Spinal cord (tissue), 10 donors: ENCODE results near the gene APCDD1. TPM values are rescaled to one million over a fixed set of nuclear protein-coding genes. Genes with fewer than 3 reads are reported as not detected.

Experiments
- DNase-seq, 6 donors: peaks; one replicate each; pipeline versions ENCODE4 v3.0.0 to v3.0.0-alpha.2; 2013 to 2015; ENCODE audit warnings: low spot score in 6 of 6, low read depth in 4 of 6
- H3K27ac ChIP-seq: one replicate; pipeline ENCODE4 v1.5.1; 2013; ENCODE audit warnings: low read depth, low read length, control low read depth
- H3K27me3 ChIP-seq: one replicate; pipeline ENCODE4 v1.6.1; 2013; ENCODE audit warnings: low read length; ENCODE audit not compliant: control insufficient read depth, insufficient read depth
- H3K36me3 ChIP-seq: one replicate; pipeline ENCODE4 v1.6.1; 2013; ENCODE audit warnings: low read length; ENCODE audit not compliant: control insufficient read depth, insufficient read depth
- H3K4me1 ChIP-seq: one replicate; pipeline ENCODE4 v1.6.1; 2013; ENCODE audit warnings: low read length; ENCODE audit not compliant: control insufficient read depth, insufficient read depth
- H3K4me3 ChIP-seq: one replicate; pipeline ENCODE4 v1.5.1; 2013; ENCODE audit warnings: low read depth, low read length, control low read depth
- H3K9me3 ChIP-seq: one replicate; pipeline ENCODE4 v1.6.1; 2013; ENCODE audit warnings: low read length; ENCODE audit not compliant: control insufficient read depth, insufficient read depth
- WGBS: methylation state at CpG from one replicate; pipeline ENCODE4 v1.1.5; 2013; ENCODE audit warnings: missing lambda C conversion rate; ENCODE audit not compliant: insufficient coverage; 5-methylcytosine and 5-hydroxymethylcytosine counted together
- polyA plus RNA-seq, 2 donors: library from polyadenylated mRNA; unstranded; fragments of 120-200 nt; gene quantifications; one replicate each; pipeline ENCODE4 v1.2.1, GENCODE V29; 2013; ENCODE audit not compliant: insufficient read length in 2 of 2
- total RNA-seq, 2 donors: library from RNA; depleted of rRNA in 1 of 2; stranded (reverse); fragments of 120-200 nt in 1 of 2; fragments of >200 nt in 1 of 2; gene quantifications; one replicate each; pipeline versions ENCODE4 v1.2.3 to v1.2.4, GENCODE V29; 2013 to 2014
- donor health status: healthy.

APCDD1 gene
- total and polyA plus RNA-seq, 4 donors: 91.9 to 431 (median 226) TPM

DNA sequence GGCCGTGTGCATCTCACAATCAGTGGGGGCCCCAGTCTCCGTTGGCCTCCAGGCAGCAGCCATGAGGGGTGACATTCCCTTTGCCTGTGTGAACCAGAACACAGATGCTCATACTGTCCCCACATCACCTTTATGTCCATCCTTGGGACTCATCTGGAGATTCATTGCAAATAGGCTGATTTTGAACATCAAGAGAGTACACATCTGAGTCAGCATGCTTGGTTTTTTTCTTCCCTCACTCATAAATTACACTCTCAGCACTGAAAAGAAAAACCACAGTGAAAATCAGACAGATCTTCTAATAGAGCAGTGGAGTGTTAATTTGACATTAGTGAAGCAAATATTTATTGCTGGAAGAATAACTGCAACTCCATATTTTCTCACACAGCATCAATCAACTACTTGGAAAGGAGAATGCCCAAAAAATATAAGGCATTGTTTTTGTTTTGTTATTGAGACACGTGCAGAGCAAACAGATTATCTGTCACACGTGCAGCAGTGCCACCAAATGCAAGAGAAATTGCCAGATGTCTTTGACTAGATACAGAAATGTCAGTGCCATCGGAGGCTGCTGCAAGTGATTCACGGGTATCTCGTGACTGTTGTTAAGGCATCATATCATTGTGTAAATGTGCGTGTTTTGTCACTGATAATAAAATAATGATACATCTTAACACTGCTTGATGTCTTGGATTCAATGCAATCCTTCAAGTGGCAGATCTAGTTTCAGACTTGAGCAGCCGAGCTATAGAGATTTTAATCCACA is 10.9 kb downstream of the APCDD1 start:
- WGBS: 23% methylated on average over 4 of the region's 9 CpGs
- peaks cover 30% of the 10 kb centered on the region for H3K4me1 ChIP-seq

DNA sequence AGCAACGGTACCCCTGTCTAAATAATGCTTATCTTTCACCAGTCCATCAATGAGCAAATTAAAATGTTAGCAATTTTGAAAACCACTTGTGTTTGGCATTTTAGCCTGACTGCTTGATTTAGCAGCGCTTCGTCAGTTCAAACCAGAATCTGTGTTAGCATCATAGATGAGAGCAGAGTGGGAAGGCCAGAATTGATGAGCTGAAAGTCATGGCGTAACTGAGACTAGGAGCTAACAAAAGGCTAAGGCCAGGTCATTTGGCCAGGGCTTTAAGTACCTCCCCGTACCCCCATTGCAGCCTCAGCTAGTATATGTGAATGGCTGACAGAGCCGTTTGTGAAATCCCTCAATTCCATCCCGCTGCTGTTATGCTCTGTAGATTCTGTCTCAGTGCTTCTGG is 16.0 kb downstream of the APCDD1 start:
- no peaks in the 10 kb centered on the region for H3K27me3 ChIP-seq
- DNase-seq: peak in 1 of 6 donors; percentile 25
- H3K4me1 ChIP-seq: peaks cover 58% of the 10 kb centered on the region
- H3K4me3 ChIP-seq: no peak overlapping the region
- H3K27ac ChIP-seq: no peak overlapping the region
- peaks cover 43% of the 10 kb centered on the region for H3K36me3 ChIP-seq
- WGBS: 76% methylated on average over 3 of the region's 7 CpGs
- H3K9me3 ChIP-seq: no peaks in the 10 kb centered on the region

More for the DNA sequence above, 10.9 kb downstream of the APCDD1 start:
- Histone ChIP-seq H3K27me3 (no peaks in the 10 kb centered on the region), H3K4me3 (no peak overlapping the region), H3K27ac (peak overlapping the region; percentile 2), H3K9me3 (no peaks in the 10 kb centered on the region), H3K36me3 (peaks cover 6% of the 10 kb centered on the region)
- DNase-seq: peak in 1 of 6 donors; percentile 62

DNA sequence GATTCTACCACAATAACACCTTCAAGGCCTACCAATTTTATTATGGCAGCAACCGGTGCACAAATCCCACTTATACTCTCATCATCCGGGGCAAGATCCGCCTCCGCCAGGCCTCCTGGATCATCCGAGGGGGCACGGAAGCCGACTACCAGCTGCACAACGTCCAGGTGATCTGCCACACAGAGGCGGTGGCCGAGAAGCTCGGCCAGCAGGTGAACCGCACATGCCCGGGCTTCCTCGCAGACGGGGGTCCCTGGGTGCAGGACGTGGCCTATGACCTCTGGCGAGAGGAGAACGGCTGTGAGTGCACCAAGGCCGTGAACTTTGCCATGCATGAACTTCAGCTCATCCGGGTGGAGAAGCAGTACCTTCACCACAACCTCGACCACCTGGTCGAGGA is 17.1 kb downstream of the APCDD1 start:
- Histone ChIP-seq H3K9me3 (no peaks in the 10 kb centered on the region), H3K36me3 (peaks cover 48% of the 10 kb centered on the region), H3K27me3 (no peaks in the 10 kb centered on the region), H3K27ac (no peak overlapping the region), H3K4me1 (peaks cover 62% of the 10 kb centered on the region), H3K4me3 (no peak overlapping the region)
- 97% methylated on average over 20 of the region's 22 CpGs for WGBS
- no peak for DNase-seq

DNA sequence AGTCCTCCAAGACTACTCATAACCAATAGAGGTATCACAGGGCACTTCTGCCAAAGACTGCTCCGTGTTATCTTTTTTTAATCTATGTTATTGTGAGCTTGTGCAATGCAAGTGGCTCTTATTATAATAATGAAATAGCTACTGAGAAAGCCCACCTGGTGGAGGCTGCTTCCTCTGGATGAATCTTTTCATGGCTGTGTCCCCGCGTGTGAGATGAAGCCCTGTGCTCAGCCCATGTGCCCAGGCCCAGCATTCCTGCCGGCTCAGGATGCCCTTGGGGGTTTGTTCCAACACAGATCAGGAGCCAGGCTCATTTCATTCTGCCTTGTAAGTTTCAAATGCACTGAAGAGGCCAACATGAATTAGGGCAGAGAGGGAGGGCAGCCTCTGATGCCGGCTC is 18.7 kb downstream of the APCDD1 start:
- H3K4me3 ChIP-seq: no peak overlapping the region
- H3K36me3 ChIP-seq: peaks cover 47% of the 10 kb centered on the region
- no peak for DNase-seq
- no peak overlapping the region for H3K27ac ChIP-seq
- H3K9me3 ChIP-seq: no peaks in the 10 kb centered on the region
- peaks cover 71% of the 10 kb centered on the region for H3K4me1 ChIP-seq
- 74% methylated on average over 4 of the region's 5 CpGs for WGBS
- no peaks in the 10 kb centered on the region for H3K27me3 ChIP-seq

DNA sequence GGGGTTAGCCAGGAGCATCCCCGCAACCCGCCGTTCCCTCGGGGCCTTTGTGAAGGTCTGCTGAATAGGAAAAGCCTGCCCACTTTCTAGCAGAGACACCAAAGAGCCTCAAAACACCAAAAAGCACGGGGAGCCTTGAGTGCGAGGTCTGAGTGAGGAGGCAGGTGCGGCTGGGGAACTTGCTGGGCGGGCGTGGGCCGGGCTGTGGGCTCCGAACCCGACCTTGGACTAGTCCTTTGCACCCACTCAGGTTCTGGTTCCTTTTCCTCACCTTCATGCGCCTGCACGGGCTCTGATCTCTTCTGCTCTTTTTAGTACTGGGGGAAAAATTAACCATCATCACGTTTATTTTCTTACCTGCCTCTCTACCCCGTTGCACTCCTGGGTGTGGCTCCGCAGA is 19.9 kb downstream of the APCDD1 start:
- Histone ChIP-seq H3K4me1 (peaks cover 69% of the 10 kb centered on the region), H3K9me3 (no peaks in the 10 kb centered on the region), H3K27ac (peak overlapping the region; percentile 86), H3K27me3 (no peaks in the 10 kb centered on the region), H3K36me3 (peaks cover 50% of the 10 kb centered on the region), H3K4me3 (no peak overlapping the region)
- 94% methylated on average over 14 of the region's 17 CpGs for whole genome bisulfite sequencing
- no peak for DNase-seq

DNA sequence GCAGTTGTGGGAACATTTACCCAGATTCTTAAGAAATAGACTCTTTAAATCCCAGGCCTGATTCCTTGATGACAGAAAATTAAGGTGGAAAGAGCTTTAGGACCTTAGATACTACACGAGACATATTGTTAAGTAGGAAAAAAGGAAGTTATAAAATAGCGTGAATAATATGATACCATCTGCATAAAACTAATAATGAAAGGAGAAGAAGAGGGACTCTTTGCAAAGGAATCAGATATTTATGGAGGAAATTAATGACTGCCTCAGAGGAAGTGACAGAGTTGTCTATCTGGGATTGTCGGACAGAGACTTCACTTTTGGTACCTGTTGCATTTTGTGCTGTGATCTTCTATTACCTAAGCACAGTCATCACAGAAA is 20.8 kb downstream of the APCDD1 start:
- Histone ChIP-seq H3K27ac (peak overlapping the region; percentile 86), H3K9me3 (no peaks in the 10 kb centered on the region), H3K36me3 (peaks cover 52% of the 10 kb centered on the region), H3K4me1 (peaks cover 64% of the 10 kb centered on the region), H3K27me3 (no peaks in the 10 kb centered on the region), H3K4me3 (no peak overlapping the region)
- no peak for DNase-seq
- no CpG with 5 or more reads among the region's 3 CpGs for WGBS

DNA sequence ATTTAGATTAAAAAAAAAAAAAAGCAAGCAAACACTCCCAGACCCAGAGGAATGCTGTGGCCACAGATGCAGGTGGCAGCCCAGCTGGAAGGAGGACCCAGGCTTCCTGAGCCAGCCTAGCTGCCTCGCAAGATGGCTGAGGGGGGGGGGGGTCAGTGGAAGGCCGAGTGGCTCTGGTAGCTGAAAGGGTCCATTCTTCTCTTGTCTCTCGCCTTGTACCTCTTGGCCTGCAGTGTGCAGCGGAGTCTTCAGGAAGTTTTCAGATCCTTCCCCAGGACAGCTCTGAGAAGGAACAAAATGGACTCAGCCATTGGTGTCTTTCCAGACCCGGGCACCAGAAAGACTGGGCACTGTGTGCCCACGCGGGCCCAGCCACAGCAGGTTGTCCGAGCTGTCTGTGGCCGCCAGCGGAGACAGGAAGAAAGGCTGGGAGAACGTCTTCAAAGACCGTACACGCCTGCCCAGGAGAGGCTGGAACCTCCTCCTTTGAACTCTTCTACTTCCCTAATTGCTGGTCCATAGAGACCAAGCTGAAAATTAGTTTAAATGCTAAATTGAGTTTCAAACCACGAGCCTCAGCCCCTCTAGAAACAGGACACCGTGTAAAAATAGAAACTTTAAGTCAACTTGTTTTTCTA is 21.3 kb downstream of the APCDD1 start:
- Histone ChIP-seq H3K27me3 (no peaks in the 10 kb centered on the region), H3K27ac (peak overlapping the region; percentile 86), H3K4me1 (peaks cover 64% of the 10 kb centered on the region), H3K4me3 (no peak overlapping the region), H3K9me3 (no peaks in the 10 kb centered on the region), H3K36me3 (peaks cover 56% of the 10 kb centered on the region)
- peak in 1 of 6 donors; percentile 66 for DNase-seq
- WGBS: 23% methylated on average over 10 of the region's 15 CpGs

DNA sequence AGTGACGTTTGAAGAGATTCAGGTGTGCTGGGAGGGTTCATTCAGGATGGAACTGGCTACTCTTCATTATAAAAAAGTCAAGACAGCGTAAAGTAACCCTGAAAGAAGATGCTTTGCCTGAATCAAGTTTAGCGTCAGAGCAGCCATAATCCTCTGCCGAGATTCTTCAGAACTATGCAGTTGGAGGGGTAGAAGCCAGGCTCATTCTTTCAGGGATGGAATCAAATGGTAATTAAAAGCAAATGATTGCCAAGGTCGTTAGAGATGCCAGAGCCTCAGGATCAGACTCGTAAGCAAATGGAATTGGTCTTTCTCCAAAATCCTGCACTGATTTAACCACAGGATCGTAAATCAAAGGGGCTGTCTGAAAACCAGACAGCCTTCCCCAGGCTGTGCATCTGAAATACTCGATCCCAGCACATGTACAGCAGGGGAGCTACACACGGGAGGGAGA is 21.9 kb downstream of the APCDD1 start:
- H3K9me3 ChIP-seq: no peaks in the 10 kb centered on the region
- H3K27me3 ChIP-seq: no peaks in the 10 kb centered on the region
- H3K36me3 ChIP-seq: peaks cover 52% of the 10 kb centered on the region
- peaks cover 61% of the 10 kb centered on the region for H3K4me1 ChIP-seq
- WGBS: 8% methylated on average over 7 of the region's 9 CpGs
- peak in 4 of 6 donors; percentile 45 to 91 (median 70) for DNase-seq
- no peak overlapping the region for H3K4me3 ChIP-seq
- H3K27ac ChIP-seq: peak overlapping the region; percentile 86

DNA sequence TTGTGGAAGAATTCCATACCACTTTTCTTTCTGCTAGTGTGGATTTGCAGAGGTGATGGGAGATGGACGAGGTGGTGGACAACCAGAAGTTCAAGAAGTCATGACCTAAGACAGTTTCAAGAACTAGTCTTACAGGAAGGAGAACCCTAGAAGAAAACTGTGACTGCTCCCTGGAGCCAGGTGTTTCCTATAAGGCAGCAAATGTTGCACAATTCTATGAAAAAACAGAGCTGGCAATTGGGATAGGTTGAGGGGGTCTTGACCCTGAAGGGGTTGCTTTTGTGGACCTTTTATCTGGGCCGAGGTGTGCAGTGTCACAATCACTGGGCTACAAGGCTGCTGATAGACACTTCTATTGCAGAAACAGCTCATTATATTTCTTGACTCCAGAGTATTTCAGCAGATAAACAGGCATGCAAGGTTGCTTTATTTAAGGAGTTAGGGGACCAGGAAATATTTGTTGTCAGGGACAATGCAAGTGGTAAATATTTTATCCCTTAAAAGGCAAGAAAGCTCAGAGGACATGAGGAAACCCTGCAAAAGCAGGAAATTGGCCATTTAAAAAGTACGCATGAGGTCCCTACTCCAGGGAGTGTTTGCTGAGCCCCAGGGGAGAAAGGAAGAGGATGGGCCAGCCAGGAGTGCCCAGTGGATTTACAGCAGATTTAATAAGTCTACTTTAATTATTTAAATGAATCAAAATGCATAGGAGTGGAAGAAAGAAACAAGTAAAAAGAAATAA is 22.9 kb downstream of the APCDD1 start:
- Histone ChIP-seq H3K4me1 (peaks cover 57% of the 10 kb centered on the region), H3K36me3 (peaks cover 52% of the 10 kb centered on the region), H3K4me3 (no peak overlapping the region), H3K27me3 (no peaks in the 10 kb centered on the region), H3K9me3 (no peaks in the 10 kb centered on the region), H3K27ac (peak overlapping the region; percentile 86)
- WGBS: 60% methylated on average over 1 of the region's 3 CpGs
- DNase-seq: no peak
